Tongue (tissue), 2 donors: ENCODE results near the gene SDK2. TPM values are rescaled to one million over a fixed set of nuclear protein-coding genes. Genes with fewer than 3 reads are reported as not detected.

ENCODE experiments used
- DNase-seq: peaks from one replicate; pipeline ENCODE4 v3.0.0-alpha.2; 2015
- total RNA-seq: library from RNA; depleted of rRNA; stranded (reverse); fragments of >200 nt; gene quantifications from one replicate; pipeline ENCODE4 v1.2.3, GENCODE V29; 2014

Gene SDK2
- total RNA-seq, 1 donor from 2014 or later = 12.7 TPM

DNA sequence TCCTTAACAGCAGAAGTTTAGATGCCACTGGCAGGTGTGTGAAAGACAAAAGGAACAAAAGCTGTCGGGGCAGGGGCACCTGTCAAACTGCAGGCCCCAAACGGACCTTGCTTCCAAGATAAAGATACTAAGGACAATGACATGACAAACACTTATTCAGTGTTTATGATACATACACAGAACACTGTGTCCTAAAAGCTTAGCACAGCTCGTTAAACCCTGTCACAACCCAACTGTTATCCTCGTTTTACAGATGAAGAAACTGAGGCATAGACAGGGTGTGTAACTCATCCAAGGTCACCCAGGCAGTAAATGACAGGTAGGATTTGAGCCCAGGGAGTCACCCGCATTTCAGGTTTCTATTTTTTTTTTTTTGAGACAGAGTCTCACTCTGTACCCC lies 9.6 kb downstream of the SDK2 start:
- DNase-seq = no peak

DNA sequence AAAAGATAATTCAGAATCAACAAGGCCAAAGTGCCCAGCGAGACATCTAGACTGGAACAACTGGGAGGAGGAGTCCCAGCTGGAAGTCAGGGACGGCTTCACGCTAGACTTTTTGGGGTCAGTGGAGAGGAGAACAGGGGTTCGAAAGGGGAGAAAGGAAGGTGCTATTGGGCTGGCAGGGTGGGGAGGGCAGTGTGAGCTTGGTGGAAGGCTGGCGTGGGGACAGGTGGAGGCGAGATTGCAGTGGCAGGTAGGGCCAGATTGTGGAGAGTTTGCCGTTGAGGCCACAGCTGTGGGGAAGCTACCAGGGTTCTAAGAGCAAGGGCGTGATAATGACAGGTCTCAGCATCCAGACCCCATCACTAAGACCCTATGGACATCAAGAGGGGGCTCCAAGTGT lies 10.5 kb downstream of the SDK2 start:
- no peak for DNase-seq

DNA sequence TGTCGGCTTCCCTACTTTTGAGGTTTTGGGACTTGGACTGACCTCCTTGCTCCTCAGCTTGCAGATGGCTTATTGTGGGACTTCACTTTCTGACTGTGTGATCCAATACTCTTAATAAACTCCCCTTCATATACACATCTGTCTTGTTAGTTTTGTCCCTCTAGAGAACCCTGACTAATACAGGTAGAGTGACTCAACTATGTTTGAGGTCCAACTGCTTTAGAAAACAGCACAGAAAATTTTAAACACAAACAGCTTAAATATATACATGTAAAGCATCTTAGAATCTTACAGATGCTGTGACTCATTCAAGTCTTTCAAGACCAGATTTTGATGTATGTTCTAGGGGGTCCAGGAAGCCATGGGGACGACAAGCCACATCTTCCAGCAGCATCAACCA lies 11.7 kb downstream of the SDK2 start:
- no peak for DNase-seq

DNA sequence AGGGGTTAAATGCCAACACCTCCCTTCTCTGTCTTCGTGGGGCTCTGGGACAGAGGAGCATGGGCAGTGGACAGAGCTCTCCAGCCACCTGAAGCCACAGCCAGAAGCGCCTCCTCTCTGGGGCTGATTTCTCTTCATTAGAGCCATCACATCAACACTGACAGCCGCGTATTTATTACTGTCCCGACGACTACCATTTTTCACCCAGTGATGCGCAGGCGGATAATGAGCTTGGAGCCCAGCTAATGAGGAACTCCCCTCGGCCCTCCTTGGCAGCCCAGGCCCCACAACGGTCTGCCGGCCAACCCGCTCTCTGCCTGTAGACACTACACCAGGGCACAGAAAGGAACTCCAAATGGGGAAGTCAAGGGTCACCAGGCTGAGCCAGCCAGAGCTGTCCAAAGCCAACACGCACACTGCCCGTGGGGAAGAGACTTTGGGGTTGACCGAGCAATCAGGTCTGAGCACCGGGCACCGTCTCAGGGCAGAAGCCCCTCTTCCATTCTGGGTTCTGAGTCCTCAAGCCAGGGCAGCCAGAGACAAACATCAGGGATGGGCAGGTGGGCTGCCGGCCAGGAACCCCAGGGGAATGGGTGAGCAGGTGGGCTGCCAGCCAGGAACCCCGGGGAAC lies 13.2 kb downstream of the SDK2 start:
- no peak for DNase-seq

DNA sequence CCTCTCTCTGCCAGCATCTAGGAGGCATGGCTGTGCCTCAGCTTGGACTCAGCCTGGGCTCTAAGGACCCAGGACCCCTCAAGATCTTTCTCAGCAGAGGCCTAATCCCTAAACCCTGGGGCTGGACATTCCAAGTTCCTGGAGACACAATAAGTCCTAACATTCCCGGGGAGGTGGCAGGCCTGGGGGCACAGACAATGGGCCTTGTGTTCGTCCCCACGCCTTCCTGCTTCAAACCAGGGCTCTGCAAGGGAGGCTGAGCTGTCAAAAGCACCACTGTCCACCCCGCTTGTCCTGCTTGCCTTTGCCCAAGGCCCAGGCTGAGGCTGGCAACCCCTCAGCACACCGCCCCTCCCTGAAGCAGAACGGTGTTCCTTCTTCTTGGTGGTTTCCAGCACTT lies 13.7 kb downstream of the SDK2 start:
- DNase-seq = no peak

DNA sequence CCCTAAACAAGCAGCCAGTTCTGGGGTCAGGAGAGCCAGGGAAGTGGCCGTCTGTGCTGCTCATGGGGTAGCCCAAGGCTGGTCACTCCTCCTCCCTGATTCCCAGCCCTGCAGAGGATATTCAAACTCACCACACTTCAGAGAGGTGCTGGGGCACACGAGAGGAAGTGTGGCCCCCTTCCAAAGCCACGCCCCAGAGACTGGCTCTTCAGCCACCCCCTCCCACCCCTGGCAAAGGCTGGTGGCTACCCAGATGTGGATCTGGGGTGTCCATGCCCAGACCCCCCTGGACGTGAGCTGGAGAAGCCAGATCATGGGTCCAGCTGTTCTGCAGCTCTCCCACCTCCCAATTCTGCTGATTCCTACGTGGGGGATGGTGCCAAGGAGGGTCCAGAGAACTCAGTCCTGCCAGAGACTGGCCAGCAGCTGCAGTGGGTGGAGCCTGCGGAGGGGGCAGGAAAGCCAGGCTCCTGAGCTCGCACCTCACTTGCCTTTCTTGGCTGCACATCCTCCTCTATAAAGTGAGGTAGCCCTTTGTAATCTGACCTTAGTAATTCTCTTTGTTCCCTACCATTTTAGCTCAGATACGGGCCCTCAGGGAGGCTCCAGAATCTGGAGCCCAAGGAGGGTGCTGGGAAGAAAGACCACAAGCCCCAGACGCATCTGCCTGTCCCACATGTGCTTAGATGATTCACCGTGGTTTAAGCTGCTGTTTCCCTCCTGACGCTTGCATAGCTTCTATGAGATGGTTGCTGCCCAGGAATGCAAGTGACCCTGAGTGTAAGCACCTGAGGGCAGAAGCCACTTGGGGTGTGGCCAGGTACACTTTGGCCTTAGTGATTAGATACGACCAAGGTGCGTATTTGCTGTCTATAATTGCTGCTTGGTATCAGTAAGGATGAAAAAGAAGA lies 15.3 kb downstream of the SDK2 start:
- DNase-seq = no peak

DNA sequence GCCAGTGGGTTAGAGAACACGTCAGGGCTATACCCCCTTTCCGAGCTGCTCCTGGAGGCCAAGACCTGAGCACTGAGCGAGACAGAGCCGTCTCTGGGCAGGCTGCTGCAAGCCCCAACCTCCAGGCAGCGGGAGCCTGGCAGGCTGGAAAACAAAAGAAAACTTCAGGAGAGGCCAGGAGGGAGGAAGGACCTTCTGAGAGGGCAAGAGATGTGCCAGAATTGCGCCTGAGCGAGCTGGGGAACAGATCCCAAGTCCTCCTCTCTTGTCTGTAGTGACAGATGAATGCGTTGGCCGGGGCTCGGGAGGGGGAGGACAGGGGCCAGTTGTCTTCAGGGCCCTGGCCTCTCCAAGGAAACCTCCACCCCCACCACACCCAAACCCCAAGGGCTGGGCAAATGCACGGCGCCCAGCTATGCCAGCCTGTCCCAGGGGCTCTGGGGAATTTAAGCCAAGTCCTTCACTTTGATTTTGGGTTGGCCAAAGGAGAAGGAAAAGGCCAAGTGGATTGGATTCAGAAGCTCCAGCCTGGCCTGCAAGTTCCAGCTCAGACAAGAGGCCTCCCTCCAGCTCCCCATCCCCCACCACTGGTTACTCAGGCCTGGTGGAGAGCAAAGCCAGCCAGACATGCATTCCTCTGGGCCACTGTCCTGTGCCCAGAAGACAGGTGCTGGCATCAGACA lies 18.1 kb downstream of the SDK2 start:
- peak; percentile 89 for DNase-seq

DNA sequence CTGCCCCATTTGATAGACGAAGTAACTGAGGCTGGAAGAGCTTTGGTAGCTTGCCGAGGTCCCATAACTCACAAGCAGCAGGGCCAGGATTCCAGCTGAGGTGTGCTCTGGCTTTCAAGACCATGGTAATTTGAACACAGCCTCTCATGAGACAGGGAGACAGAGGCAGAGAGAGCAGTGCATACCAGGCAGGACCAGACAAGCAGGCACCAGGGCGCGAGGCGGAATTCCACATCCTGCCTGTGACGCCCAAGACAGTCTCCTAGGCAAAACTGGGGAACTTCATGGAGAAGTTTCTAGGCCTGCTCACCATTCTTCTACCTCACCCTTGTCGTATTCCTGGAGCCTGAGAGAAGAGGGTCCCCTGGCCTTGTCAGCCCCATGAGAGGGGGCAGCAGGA lies 19.2 kb downstream of the SDK2 start:
- DNase-seq = peak; percentile 56

DNA sequence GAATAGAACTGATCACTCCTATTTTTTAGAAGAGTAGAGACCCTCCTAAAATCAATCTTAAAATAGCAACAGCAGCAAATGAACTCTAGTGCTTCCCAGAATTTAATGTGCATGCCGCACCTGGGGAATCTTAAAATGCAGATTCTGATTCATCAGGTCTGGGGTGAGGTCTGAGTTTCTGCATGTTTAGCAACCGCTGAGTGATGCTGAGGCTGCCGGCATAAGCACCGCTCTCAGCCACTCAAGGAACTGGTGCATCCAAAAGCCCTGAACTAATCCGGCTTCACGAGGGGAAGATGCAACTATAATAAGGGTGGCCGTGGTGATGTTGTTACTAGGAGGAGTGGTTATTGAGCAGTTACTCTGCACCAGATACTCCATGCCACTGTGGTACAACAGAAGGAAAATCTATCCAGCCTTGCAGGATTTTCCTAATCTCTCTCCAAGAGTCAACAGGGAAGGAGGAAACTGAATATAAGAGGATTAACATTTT lies 19.7 kb downstream of the SDK2 start:
- DNase-seq = no peak

DNA sequence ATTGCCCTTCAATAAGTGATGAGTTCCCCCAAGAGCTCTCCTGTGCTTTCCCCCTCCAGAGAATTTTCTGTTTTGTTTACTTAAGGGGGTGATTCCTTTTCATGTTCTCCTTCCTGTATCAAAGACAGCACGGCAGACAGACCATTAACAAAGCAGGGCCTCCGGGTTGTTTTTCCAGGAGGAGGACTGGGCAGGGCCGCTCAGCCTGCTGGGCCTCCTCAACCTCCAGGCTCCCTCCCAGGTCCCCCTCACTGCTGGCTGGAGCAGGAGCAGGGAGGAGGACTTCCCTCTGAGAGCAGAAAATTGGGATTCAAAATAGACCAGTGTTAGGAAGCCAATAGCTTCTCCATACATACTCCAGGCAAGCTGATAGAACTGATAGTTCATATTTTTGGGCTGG lies 20.4 kb downstream of the SDK2 start:
- no peak for DNase-seq

DNA sequence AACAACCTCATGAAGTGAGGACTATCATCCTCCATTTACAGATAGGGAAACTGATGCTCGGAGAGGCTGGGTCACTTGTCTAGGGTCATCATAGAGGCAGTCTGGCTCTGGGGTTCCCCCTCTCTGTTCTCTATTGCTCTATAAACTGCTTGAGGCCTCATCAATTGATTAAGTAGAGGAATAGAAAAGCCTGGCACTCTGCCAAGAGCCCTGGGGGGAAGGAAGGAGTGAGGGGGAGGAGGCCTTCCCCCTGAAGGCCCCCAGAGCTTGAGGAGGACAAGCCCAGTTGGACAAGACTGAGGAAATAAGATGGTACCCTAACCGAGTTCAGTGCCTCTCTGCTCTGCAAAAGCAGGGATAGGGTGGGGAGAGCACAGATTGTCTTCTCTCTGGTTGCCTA lies 21.0 kb downstream of the SDK2 start:
- no peak for DNase-seq

DNA sequence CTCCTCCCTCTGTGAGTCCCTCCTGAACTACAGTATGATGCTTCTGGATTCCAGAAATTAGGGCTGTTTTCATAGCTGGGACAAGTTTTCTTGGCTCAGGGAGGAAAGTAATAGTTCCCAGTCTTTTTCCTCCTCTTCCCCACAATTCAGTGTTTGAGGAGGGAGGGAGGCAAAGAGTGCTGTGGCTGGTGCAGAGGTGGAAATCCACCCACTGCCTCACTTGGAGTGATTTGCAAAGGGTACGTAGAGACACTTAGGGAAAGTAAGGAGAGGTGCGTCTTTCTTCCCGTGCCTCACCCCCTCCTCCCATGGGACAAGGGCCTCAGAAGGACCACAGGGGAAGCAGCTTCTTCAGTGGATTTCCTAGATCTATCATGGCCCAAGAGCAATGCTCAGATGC lies 21.9 kb downstream of the SDK2 start:
- no peak for DNase-seq

DNA sequence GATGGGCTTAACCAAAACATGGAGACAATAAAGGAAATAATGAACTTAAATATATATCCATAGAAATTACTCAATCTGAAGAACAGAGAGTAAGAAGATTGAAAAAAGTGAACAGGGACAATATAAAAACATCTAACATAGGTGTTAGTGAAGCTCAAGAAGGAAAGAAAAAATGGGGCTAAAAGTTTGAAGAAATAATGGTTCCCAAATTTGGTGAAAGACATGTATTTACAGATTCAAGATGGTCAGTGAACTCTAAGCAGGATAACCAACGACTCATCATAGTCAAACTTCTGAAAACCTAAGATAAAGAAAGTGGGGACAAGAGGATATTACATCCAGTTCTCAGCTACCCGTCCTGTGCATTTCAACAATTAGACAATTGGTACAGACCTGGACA lies 22.6 kb downstream of the SDK2 start:
- DNase-seq = no peak

DNA sequence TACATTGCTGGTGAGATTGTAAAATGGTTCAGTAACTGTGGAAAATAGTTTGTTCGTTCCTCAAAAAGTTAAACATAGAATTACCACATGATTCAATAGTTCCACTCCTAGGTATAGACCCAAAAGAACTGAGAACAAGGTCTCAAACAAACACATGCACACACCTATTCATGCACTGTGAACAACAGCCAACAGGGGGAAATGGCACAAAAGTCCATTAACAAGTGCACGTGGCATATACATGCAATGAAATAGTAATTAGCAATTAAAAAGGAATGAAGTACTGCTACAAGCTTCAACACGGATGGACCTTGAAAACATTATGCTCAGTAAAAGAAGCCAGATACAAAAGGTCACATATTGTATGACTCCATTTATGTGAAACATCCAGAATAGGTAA lies 23.8 kb downstream of the SDK2 start:
- no peak for DNase-seq

DNA sequence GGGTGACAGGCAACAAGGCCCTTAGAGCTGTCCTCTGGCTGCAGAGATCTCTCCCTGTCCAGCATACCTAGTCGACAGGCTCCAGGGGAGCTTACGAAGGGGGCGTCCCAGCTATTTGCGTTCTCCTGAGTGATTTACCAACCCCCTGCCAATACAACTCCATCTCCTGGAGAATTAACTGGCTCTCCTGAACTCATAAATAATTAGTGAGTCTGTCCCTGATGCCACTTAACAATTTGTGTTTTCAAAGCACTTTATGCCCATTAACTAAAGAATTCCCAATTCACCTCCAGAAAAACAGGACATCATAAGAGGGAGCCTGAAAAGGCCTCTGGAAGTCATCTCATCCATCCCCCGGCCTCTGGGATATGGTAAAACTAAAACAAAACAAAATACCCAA lies 26.7 kb downstream of the SDK2 start:
- DNase-seq = no peak

DNA sequence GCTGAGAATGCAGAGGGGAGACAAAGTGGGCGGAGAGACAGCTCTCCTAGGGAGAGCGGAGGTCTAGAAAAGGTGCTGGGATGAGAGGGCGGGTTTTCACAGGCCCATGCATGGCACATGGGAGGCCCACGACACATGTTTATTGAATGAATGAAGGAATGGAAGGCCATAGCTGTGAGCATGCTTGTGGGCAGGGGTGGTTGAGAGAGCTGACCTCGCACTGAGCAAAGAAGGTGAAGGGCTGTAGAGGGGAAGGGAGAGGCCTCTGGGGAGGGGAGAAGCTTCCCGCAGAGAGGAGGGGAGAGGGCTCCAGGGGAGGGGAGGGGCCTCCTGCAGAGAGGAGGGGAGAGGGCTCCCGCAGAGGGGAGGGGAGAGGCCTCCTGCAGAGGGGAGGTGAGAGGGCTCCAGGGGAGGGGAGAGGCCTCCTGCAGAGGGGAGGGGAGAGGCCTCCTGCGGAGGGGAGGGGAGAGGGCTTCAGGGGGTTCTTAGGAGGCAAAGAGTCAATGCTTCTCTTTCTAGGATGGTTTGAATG lies 27.3 kb downstream of the SDK2 start:
- DNase-seq = no peak

DNA sequence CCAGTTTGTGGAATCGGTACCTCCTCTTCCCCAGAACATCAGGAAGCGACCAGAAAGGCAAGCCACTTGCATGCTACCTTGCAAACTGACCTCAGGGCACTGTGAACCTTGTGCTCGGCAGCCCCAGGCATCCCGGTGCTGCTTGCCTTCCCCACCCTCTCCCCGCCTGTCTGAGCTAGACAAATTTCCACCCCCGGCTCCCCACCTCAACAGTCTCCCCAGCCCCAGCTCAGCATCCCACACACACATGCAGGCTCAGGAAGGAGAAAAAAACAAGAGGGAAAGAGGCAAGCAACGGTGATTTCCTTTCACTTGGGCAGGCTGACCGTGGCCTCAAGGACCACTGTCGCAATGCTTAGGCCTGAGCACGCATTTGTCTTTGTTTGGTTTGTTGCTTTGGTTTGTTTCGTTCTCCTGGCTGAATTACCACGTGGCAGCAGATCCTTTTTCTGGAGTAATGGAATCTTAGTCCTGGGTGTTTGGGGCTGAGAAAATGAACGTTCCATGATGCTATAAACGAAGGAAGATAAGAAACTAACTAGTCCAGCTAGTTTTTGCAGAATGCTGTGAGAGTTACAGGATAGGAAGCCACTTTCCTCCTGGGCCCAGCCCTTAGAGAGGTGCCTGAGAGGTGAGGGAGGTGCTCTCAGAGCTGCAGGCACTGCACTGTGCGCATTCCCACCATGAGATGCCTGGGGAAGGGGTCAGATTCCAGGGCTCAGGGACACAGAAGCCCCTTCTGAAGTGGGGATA lies 27.9 kb downstream of the SDK2 start:
- DNase-seq = no peak

DNA sequence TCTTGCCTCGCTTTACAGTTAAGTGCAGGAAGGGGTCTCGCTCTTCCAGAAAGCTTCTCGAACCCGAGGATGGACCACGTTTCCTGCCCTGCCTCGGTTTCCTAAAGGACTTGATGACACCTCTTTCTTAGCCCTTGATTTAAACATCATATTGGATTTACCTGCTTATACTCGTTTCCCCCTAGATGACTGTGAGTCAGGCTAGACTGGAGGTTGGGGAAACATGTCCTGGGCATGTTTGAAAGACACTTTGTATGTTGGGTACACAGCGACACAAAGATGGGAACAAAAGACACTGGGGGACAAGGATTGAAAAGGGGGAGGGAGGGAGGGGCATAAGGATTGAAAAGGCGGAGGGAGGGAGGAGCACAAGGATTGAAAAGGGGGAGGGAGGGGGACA lies 30.0 kb downstream of the SDK2 start:
- peak; percentile 51 for DNase-seq

DNA sequence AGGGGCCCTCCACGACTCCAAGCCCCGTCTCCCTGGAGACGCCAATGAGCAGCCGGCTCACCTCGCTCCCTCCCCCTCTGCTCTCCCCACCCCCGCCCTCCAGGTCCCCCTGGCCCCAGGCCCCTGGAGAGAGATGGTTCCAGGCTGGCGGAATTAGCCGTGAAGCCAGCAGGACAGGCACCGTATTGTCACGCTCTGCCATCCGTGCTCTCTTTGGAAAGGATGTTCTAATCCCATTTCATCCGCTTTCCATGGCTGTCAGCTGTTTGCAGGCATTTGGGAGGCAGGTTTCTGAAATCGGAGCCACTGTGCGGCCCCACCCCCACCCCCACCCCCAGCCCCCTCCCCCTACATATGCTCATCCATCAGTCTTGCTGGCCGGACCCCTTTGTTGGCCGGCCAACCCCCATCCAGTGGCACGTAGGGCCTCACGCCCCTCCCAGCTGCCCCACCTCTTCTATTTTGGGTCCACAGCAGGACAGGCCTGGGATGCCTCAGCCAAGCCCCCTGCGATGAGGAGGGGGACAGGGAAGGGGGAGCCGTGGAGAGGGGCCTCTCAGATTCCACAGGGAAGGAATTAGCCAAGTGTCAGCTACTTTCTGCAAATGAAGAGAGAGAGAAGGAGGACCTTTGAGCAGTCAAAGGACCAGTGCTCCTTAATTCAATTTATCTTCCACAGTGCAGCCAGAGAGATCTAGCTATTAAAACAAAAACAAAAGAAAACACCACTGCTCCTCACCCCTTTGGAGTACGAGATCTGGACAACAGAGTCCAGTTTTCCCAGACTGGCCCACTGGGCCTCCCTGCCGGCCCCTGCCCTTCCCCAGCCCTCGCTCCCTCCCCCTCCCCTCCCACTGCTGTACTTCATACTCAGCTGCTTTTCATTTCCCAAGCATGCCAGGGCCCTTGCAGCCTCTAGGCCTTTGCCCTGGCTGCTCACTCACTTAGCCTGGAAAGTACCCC lies 30.7 kb downstream of the SDK2 start:
- peak; percentile 95 for DNase-seq

DNA sequence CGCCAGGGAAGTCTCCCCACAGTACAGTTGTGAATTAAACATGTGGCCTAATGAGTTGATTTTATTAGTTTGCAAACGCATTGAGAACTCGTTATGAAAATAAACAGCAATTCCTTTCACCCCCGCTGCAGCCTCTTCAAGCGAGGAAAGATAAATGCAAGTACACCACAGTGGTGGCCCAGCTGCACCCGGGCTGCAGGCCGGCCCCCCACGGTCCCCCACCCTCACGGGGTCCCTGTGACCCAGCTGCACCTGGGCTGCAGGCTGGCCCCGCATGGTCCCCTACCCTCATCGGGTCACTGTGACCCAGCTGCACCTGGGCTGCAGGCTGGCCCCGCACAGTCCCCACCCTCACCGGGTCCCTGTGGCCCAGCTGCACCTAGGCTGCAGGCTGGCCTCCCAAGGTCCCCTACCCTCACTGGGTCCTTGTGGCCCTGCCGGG lies 32.2 kb downstream of the SDK2 start:
- no peak for DNase-seq

DNA sequence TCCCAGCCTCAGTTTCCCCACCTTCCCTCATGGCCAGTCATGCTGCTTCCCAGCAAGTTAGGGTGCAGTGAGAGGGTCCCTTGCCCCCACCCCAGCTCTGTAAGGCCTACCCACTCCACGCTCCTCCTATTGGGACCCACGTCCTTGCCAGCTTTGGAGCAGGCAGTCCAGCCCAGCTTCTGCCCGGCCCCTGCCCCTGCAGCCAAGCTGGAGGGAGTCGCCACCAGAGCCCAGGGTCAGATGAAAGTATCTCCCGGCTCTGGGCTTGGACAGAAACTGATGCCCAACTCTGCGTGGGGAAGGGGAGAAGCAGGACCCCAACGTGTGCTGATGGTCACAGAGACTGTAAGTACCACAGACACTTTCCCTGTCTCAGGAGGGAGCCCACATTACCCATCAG lies 32.6 kb downstream of the SDK2 start:
- DNase-seq = no peak
